ENCODE measurements around the gene ABHD14A.

Gene ABHD14A

GRCh38 chr3:52005571-52005986 lies 30.7 kb downstream of the ABHD14A start:
- Histone ChIP-seq H3K27ac (ENCODE audit: low read depth, low read length) (no peak overlapping the region), H3K4me3 (ENCODE audit: low read depth in 1 of 5, low read length in 5 of 5) (peak overlapping the region in 1 of 5 donors; percentile 5), H3K27me3 (ENCODE audit: control insufficient read depth in 5 of 5, insufficient read depth in 4 of 5, low read length in 5 of 5) (peaks cover 0 to 14% (median 4%) of the 10 kb centered on the region in 5 donors), H3K36me3 (ENCODE audit: control insufficient read depth in 5 of 5, insufficient read depth in 5 of 5, low read length in 5 of 5) (no peaks in the 10 kb centered on the region), H3K9ac (ENCODE audit: low read length in 5 of 5) (no peak overlapping the region), H3K4me1 (ENCODE audit: control insufficient read depth in 5 of 5, insufficient read depth in 5 of 5, low read length in 5 of 5) (peaks cover 10 to 42% (median 22%) of the 10 kb centered on the region in 5 donors), H3K9me3 (ENCODE audit: control insufficient read depth in 5 of 5, low read length in 5 of 5) (no peaks in the 10 kb centered on the region)

DNA sequence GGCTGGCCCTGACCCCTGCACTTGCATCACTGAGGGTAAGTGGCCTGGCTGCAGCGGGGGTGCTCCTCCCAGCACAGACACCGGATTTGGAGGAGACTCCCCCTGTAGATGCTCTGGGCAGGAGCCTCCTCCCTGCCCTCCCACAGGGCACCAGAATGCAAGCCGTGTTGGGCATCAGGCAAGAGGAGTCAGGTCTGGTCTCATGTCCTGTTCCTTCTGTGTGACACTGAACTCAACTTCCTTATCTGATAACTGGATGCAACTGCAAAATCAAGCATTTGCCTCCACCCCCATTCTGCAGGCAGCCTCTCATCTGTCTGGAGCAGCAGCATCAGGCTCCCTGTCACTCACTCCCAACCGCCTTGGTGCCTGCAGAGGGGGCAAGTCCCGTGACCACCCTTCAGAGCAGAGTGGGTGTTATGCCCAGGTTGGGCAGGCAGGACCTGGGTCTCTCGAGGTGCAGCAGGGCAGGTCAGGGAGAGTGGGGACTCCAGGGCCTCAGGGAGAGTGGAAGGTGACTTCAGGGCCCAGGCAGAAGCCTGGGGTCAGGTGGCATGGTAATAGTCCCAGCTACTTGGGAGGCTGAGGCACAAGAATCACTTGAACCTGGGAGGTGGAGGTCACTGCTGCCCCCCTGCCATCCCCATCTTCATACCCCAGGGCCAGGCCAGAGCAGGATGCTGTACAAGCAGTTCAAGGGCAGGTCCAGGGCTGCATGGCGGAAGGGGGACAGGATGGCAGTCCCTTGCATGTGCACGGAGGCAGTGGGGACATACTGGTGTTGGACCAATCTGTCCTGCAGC lies 31.4 kb downstream of the ABHD14A start:
- H3K9ac ChIP-seq (ENCODE audit: low read length in 5 of 5): no peak overlapping the region
- H3K4me1 ChIP-seq (ENCODE audit: control insufficient read depth in 5 of 5, insufficient read depth in 5 of 5, low read length in 5 of 5): peaks cover 10 to 42% (median 22%) of the 10 kb centered on the region in 5 donors
- H3K27ac ChIP-seq (ENCODE audit: low read depth, low read length): no peak overlapping the region

GRCh38 chr3:52006820-52007133 lies 31.9 kb downstream of the ABHD14A start:
- H3K27ac ChIP-seq (ENCODE audit: low read depth, low read length): no peak overlapping the region
- H3K9me3 ChIP-seq (ENCODE audit: control insufficient read depth in 5 of 5, low read length in 5 of 5): no peaks in the 10 kb centered on the region
- H3K36me3 ChIP-seq (ENCODE audit: control insufficient read depth in 5 of 5, insufficient read depth in 5 of 5, low read length in 5 of 5): no peaks in the 10 kb centered on the region
- no peak overlapping the region for H3K9ac ChIP-seq (ENCODE audit: low read length in 5 of 5)
- peaks cover 0 to 14% (median 4%) of the 10 kb centered on the region in 5 donors for H3K27me3 ChIP-seq (ENCODE audit: control insufficient read depth in 5 of 5, insufficient read depth in 4 of 5, low read length in 5 of 5)
- peaks cover 8 to 36% (median 18%) of the 10 kb centered on the region in 5 donors for H3K4me1 ChIP-seq (ENCODE audit: control insufficient read depth in 5 of 5, insufficient read depth in 5 of 5, low read length in 5 of 5)
- no peak overlapping the region for H3K4me3 ChIP-seq (ENCODE audit: low read depth in 1 of 5, low read length in 5 of 5)

More for the DNA sequence above, 31.4 kb downstream of the ABHD14A start:
- H3K9me3 ChIP-seq (ENCODE audit: control insufficient read depth in 5 of 5, low read length in 5 of 5): no peaks in the 10 kb centered on the region
- peak overlapping the region in 1 of 5 donors; percentile 5 for H3K4me3 ChIP-seq (ENCODE audit: low read depth in 1 of 5, low read length in 5 of 5)
- no peaks in the 10 kb centered on the region for H3K36me3 ChIP-seq (ENCODE audit: control insufficient read depth in 5 of 5, insufficient read depth in 5 of 5, low read length in 5 of 5)
- H3K27me3 ChIP-seq (ENCODE audit: control insufficient read depth in 5 of 5, insufficient read depth in 4 of 5, low read length in 5 of 5): peaks cover 0 to 14% (median 4%) of the 10 kb centered on the region in 5 donors

GRCh38 chr3:52007291-52007690 lies 32.4 kb downstream of the ABHD14A start:
- H3K36me3 ChIP-seq (ENCODE audit: control insufficient read depth in 5 of 5, insufficient read depth in 5 of 5, low read length in 5 of 5): no peaks in the 10 kb centered on the region
- no peak overlapping the region for H3K4me3 ChIP-seq (ENCODE audit: low read depth in 1 of 5, low read length in 5 of 5)
- no peak overlapping the region for H3K27ac ChIP-seq (ENCODE audit: low read depth, low read length)
- H3K4me1 ChIP-seq (ENCODE audit: control insufficient read depth in 5 of 5, insufficient read depth in 5 of 5, low read length in 5 of 5): peaks cover 8 to 38% (median 18%) of the 10 kb centered on the region in 5 donors
- no peak overlapping the region for H3K9ac ChIP-seq (ENCODE audit: low read length in 5 of 5)
- H3K27me3 ChIP-seq (ENCODE audit: control insufficient read depth in 5 of 5, insufficient read depth in 4 of 5, low read length in 5 of 5): peaks cover 0 to 14% (median 4%) of the 10 kb centered on the region in 5 donors
- no peaks in the 10 kb centered on the region for H3K9me3 ChIP-seq (ENCODE audit: control insufficient read depth in 5 of 5, low read length in 5 of 5)

GRCh38 chr3:52010431-52010830 lies 35.6 kb downstream of the ABHD14A start:
- Histone ChIP-seq H3K4me3 (ENCODE audit: low read depth in 1 of 5, low read length in 5 of 5) (no peak overlapping the region), H3K4me1 (ENCODE audit: control insufficient read depth in 5 of 5, insufficient read depth in 5 of 5, low read length in 5 of 5) (peaks cover 6 to 40% (median 12%) of the 10 kb centered on the region in 5 donors), H3K9ac (ENCODE audit: low read length in 5 of 5) (no peak overlapping the region), H3K9me3 (ENCODE audit: control insufficient read depth in 5 of 5, low read length in 5 of 5) (no peaks in the 10 kb centered on the region), H3K36me3 (ENCODE audit: control insufficient read depth in 5 of 5, insufficient read depth in 5 of 5, low read length in 5 of 5) (no peaks in the 10 kb centered on the region), H3K27me3 (ENCODE audit: control insufficient read depth in 5 of 5, insufficient read depth in 4 of 5, low read length in 5 of 5) (peaks cover 0 to 5% (median 0%) of the 10 kb centered on the region in 5 donors), H3K27ac (ENCODE audit: low read depth, low read length) (no peak overlapping the region)

- no peak overlapping the region for H3K27ac ChIP-seq (ENCODE audit: low read depth, low read length)
- peaks cover 0 to 2% (median 0%) of the 10 kb centered on the region in 5 donors for H3K27me3 ChIP-seq (ENCODE audit: control insufficient read depth in 5 of 5, insufficient read depth in 4 of 5, low read length in 5 of 5)
- no peaks in the 10 kb centered on the region for H3K9me3 ChIP-seq (ENCODE audit: control insufficient read depth in 5 of 5, low read length in 5 of 5)
- H3K4me1 ChIP-seq (ENCODE audit: control insufficient read depth in 5 of 5, insufficient read depth in 5 of 5, low read length in 5 of 5): peaks cover 0 to 19% (median 3%) of the 10 kb centered on the region in 5 donors
- no peak overlapping the region for H3K4me3 ChIP-seq (ENCODE audit: low read depth in 1 of 5, low read length in 5 of 5)
- no peaks in the 10 kb centered on the region for H3K36me3 ChIP-seq (ENCODE audit: control insufficient read depth in 5 of 5, insufficient read depth in 5 of 5, low read length in 5 of 5)
- H3K9ac ChIP-seq (ENCODE audit: low read length in 5 of 5): no peak overlapping the region
Observed at GRCh38 chr3:52012699-52013098, 37.8 kb downstream of the ABHD14A start.

GRCh38 chr3:52013802-52014598 lies 39.1 kb downstream of the ABHD14A start:
- Histone ChIP-seq H3K27ac (ENCODE audit: low read depth, low read length) (no peak overlapping the region), H3K4me3 (ENCODE audit: low read depth in 1 of 5, low read length in 5 of 5) (no peak overlapping the region), H3K36me3 (ENCODE audit: control insufficient read depth in 5 of 5, insufficient read depth in 5 of 5, low read length in 5 of 5) (no peaks in the 10 kb centered on the region), H3K4me1 (ENCODE audit: control insufficient read depth in 5 of 5, insufficient read depth in 5 of 5, low read length in 5 of 5) (peaks cover 0 to 19% (median 3%) of the 10 kb centered on the region in 5 donors), H3K9me3 (ENCODE audit: control insufficient read depth in 5 of 5, low read length in 5 of 5) (no peaks in the 10 kb centered on the region), H3K27me3 (ENCODE audit: control insufficient read depth in 5 of 5, insufficient read depth in 4 of 5, low read length in 5 of 5) (no peaks in the 10 kb centered on the region), H3K9ac (ENCODE audit: low read length in 5 of 5) (no peak overlapping the region)

DNA sequence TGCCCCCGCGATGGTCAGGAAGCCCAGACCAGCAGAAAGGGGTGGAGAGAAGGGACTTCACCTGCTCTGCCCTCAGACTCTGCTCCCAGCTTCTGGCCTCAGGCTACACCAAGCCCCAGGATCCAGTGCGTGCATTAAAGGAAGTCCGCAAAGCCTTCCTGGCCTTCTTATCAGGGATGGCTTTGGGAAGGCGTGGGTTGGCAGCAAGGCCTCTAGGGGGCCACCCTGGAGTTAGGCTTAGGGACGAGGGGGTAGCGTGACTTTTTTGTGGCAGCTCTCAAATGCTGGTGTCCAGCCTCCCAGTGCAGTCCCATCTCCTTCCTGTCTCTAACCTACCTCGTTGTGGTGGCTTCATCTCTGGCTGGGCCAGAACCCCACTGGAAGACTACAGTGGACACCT lies 39.7 kb downstream of the ABHD14A start:
- H3K9ac ChIP-seq (ENCODE audit: low read length in 5 of 5): no peak overlapping the region

GRCh38 chr3:52015438-52016228 lies 40.8 kb downstream of the ABHD14A start:
- Histone ChIP-seq H3K36me3 (ENCODE audit: control insufficient read depth in 5 of 5, insufficient read depth in 5 of 5, low read length in 5 of 5) (no peaks in the 10 kb centered on the region), H3K9ac (ENCODE audit: low read length in 5 of 5) (no peak overlapping the region), H3K9me3 (ENCODE audit: control insufficient read depth in 5 of 5, low read length in 5 of 5) (no peaks in the 10 kb centered on the region), H3K4me1 (ENCODE audit: control insufficient read depth in 5 of 5, insufficient read depth in 5 of 5, low read length in 5 of 5) (peaks cover 0 to 22% (median 3%) of the 10 kb centered on the region in 5 donors), H3K27me3 (ENCODE audit: control insufficient read depth in 5 of 5, insufficient read depth in 4 of 5, low read length in 5 of 5) (no peaks in the 10 kb centered on the region), H3K4me3 (ENCODE audit: low read depth in 1 of 5, low read length in 5 of 5) (no peak overlapping the region), H3K27ac (ENCODE audit: low read depth, low read length) (no peak overlapping the region)

More for the DNA sequence above, 39.7 kb downstream of the ABHD14A start:
- peaks cover 0 to 19% (median 3%) of the 10 kb centered on the region in 5 donors for H3K4me1 ChIP-seq (ENCODE audit: control insufficient read depth in 5 of 5, insufficient read depth in 5 of 5, low read length in 5 of 5)
- H3K27me3 ChIP-seq (ENCODE audit: control insufficient read depth in 5 of 5, insufficient read depth in 4 of 5, low read length in 5 of 5): no peaks in the 10 kb centered on the region
- no peak overlapping the region for H3K27ac ChIP-seq (ENCODE audit: low read depth, low read length)
- H3K4me3 ChIP-seq (ENCODE audit: low read depth in 1 of 5, low read length in 5 of 5): no peak overlapping the region
- no peaks in the 10 kb centered on the region for H3K36me3 ChIP-seq (ENCODE audit: control insufficient read depth in 5 of 5, insufficient read depth in 5 of 5, low read length in 5 of 5)
- no peaks in the 10 kb centered on the region for H3K9me3 ChIP-seq (ENCODE audit: control insufficient read depth in 5 of 5, low read length in 5 of 5)
